SH-SY5Y (cell line): ENCODE results near the gene PHKA1.

Experiments
- GATA2 ChIP-seq: IDR thresholded peaks from 2 replicates; pipeline ENCODE4 v1.6.1; 2011; ENCODE audit warnings: mild to moderate bottlenecking, low read depth, low read length
- GATA3 ChIP-seq: IDR thresholded peaks from 2 replicates; pipeline ENCODE4 v1.6.1; 2011; ENCODE audit warnings: low read depth, mild to moderate bottlenecking, low read length, moderate library complexity

DNA sequence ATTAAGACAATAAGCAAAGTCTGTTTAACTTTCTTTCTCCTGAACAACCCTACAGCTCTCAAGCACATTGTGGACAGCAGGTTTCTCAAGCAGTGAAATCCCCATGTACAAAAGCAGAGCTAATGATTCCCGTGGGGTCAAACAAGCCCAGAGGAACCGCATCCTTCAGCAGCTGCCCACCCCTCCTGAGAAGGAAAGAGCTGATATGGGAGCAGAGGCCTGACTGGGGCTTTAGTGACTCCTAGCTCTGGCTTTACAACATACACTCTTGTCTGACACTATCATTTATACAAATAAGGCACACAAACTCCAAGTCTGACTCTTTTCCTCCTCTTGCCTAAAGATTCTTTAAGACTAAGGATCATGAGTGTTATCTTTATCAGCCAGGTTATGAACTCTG, 174.3 kb downstream of the PHKA1 start:
- TF ChIP-seq GATA3 (no peak), GATA2 (no peak)
